ENCODE measurements around the gene EIF4G3.

Gene EIF4G3

GRCh38 chr1:21003281-21004045 is 173.2 kb downstream of the EIF4G3 start:
- intact Hi-C loops (cut with DNase I; ENCODE audit: low total_unique reads), result no loop called here
- Histone ChIP-seq H3K4me3 (no peak overlapping the region), H3K36me3 (no peaks in the 10 kb centered on the region), H3K27ac (no peak overlapping the region), H3K4me1 (peaks cover 0 to 13% (median 0%) of the 10 kb centered on the region in 4 donors), H3K27me3 (no peaks in the 10 kb centered on the region), H3K9me3 (no peaks in the 10 kb centered on the region)
- no peak for DNase-seq
- TF ChIP-seq, protein P1, sequence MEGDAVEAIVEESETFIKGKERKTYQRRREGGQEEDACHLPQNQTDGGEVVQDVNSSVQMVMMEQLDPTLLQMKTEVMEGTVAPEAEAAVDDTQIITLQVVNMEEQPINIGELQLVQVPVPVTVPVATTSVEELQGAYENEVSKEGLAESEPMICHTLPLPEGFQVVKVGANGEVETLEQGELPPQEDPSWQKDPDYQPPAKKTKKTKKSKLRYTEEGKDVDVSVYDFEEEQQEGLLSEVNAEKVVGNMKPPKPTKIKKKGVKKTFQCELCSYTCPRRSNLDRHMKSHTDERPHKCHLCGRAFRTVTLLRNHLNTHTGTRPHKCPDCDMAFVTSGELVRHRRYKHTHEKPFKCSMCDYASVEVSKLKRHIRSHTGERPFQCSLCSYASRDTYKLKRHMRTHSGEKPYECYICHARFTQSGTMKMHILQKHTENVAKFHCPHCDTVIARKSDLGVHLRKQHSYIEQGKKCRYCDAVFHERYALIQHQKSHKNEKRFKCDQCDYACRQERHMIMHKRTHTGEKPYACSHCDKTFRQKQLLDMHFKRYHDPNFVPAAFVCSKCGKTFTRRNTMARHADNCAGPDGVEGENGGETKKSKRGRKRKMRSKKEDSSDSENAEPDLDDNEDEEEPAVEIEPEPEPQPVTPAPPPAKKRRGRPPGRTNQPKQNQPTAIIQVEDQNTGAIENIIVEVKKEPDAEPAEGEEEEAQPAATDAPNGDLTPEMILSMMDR (IDR thresholded peaks at IDR 0.05), result no peak

DNA sequence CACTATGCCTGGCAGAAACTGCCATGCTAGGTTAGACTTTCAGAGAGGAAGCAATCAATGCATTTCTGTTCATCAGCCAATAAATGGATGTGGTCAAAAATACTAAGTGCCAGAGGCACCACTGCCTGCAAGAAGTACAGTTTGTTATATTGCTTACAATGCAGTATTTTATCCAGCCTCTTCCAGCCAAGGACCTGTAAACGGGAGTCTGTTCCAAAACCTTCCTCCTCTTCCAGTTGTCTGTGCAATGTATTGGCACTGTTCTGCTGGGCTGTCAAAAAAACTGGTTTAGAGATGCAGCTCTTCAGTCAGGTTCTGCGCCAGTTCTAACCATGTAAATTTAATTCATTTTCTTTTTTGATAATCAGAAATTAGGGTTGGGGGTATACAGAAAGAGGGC is 175.7 kb downstream of the EIF4G3 start:
- no peaks in the 10 kb centered on the region for H3K27me3 ChIP-seq
- no peak overlapping the region for H3K27ac ChIP-seq

GRCh38 chr1:21000245-21000594 is 176.5 kb downstream of the EIF4G3 start:
- no peak for DNase-seq
- Histone ChIP-seq H3K4me3 (no peak overlapping the region), H3K27me3 (no peaks in the 10 kb centered on the region), H3K27ac (no peak overlapping the region), H3K36me3 (no peaks in the 10 kb centered on the region), H3K9me3 (no peaks in the 10 kb centered on the region), H3K4me1 (peaks cover 0 to 7% (median 0%) of the 10 kb centered on the region in 4 donors)
- intact Hi-C loops (cut with DNase I; ENCODE audit: low total_unique reads), result no loop called here
- TF ChIP-seq, protein P1 (IDR thresholded peaks at IDR 0.05), result no peak

More for the DNA sequence above, 175.7 kb downstream of the EIF4G3 start:
- TF ChIP-seq, protein P1 (IDR thresholded peaks at IDR 0.05), result no peak
- Histone ChIP-seq H3K36me3 (no peaks in the 10 kb centered on the region), H3K4me1 (peaks cover 0 to 13% (median 0%) of the 10 kb centered on the region in 4 donors), H3K9me3 (no peaks in the 10 kb centered on the region), H3K4me3 (no peak overlapping the region)
- no peak for DNase-seq
- intact Hi-C loops (cut with DNase I; ENCODE audit: low total_unique reads), result no loop called here

DNA sequence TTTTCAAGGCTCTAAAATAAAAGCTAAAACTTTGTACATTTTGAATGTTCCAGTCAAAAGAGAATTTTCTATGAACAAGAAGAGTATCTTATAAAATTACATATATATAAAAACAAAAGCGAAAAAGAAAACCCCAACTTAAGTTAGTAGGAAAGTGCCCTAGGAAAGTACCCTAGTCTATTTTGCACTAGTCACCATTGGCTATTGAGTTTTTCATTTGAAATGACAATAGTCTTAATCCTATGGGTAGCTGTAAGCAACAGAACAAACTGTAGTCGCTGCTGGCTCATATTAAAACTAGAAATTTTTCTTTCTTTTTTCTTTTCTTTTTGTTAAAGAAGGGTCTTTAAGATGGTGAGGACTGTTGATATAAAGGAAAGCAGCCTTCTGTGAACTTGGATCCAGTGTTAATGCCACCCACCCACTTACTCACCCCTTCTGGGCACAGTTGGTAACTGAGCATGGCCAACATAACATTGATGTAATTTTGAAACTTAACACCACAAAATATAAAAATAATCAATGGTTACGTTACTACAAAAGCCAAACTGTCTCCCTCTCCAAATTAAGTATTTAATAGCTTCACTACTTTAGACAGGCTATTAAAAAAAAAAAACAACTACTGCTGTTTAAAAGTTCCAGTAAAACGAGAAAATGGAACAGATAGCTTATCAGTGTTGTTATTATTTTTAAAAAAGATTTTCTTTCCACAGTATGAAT is 177.0 kb downstream of the EIF4G3 start:
- Histone ChIP-seq H3K9me3 (no peaks in the 10 kb centered on the region), H3K4me1 (peaks cover 0 to 1% (median 0%) of the 10 kb centered on the region in 4 donors), H3K36me3 (no peaks in the 10 kb centered on the region), H3K27me3 (no peaks in the 10 kb centered on the region), H3K27ac (no peak overlapping the region), H3K4me3 (no peak overlapping the region)
- no peak for DNase-seq
- intact Hi-C loops (cut with DNase I; ENCODE audit: low total_unique reads), result no loop called here
- TF ChIP-seq, protein P1 (IDR thresholded peaks at IDR 0.05), result no peak

DNA sequence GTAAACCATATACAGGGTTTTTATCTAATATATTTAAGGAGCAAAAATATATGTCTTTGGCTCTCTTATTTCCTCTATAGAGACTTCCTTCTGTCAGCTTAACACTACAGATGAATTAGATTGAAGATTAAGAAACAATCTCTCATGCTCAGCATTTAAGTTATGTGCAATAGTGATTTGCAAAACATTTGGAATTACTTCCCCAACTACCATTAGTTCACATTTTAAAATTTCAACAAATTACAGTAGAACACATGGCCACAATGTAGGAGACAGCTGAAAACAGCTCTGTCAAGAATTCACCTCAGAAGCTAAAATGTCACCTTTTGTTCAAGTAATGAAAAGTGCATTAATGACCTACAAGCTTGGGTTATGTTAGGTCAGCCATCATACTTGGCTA is 177.9 kb downstream of the EIF4G3 start:
- Histone ChIP-seq H3K4me3 (no peak overlapping the region), H3K27me3 (no peaks in the 10 kb centered on the region), H3K9me3 (no peaks in the 10 kb centered on the region), H3K36me3 (no peaks in the 10 kb centered on the region), H3K4me1 (no peaks in the 10 kb centered on the region), H3K27ac (no peak overlapping the region)
- TF ChIP-seq, protein P1 (IDR thresholded peaks at IDR 0.05), result no peak
- DNase-seq, result no peak
- intact Hi-C loops (cut with DNase I; ENCODE audit: low total_unique reads), result no loop called here

All from tibial artery (tissue), 4 donors.